CD4-positive, alpha-beta T cell treated with Interleukin-17A for 1 hour (primary cell): Measurements from ENCODE around the gene STX17.
A peak's percentile ranks its signal among the peaks of the same experiment; 100 is the strongest.
"Not testable (repeated sequence)": the region's sequence is repeated elsewhere in the genome, so short reads cannot be mapped to it uniquely, and the experiment has no call there.

Source experiments
- DNase-seq: peaks from one replicate; pipeline ENCODE4 v3.0.0-alpha.2; 2020

Gene STX17

DNA sequence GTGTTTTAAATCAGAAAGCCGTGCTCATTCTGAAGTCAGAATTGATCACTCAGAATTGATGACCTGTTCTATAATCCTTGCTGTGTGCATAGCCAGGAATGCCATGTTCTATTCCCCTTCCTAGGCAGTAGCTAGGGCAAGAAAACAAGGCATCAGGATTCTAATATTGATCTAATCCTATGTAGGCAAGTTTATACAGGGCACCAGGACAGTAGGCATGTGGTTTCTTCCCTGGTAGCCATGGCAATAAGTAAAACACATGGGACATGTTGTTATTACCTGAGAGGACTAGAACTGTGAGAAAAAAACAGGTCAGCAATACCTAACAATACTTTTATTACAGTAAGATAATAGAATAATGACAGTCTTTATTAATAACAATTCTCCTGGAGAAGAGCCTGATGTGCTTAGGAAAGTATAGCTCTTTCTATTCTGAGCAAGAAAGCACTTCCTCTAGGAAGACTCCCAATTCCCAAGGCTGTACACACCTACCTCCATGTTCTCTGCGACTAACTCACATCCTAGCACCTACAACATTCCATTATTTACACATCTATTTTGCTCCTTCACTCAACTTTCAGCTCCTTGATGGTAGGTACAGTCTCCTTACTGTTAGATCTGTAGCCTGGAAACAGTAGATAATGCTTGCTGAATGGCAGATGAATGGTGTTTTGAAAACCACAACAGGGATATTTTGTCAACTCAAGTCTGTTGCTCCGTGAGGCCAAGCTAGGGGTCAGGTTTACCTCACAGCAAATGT is 70.8 kb downstream of the STX17 start:
- no peak for DNase-seq

- DNase-seq, result no peak
Observed at GRCh38 chr9:99978221-99978620, 71.8 kb downstream of the STX17 start.

- DNase-seq, result no peak
Observed at GRCh38 chr9:99980598-99980997, 74.1 kb downstream of the STX17 start.

DNA sequence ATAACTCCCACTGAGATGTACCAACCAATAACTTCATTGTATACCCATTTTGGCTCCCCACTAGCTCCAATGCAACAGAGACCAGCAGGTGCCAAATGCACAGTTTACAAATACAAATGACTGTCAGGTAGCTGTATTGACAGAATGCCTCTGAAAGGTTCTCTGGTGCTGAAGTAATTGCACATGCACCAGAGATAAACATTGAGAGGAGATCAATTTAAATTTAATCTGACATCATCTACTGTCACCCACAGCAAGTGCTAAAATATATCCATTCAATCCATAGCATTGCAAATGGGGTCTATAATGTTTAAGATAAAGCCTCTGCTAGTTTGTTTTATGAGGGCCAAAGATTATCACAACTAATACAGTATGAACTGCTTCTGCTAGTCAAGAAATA is 80.2 kb downstream of the STX17 start:
- DNase-seq, result no peak

DNA sequence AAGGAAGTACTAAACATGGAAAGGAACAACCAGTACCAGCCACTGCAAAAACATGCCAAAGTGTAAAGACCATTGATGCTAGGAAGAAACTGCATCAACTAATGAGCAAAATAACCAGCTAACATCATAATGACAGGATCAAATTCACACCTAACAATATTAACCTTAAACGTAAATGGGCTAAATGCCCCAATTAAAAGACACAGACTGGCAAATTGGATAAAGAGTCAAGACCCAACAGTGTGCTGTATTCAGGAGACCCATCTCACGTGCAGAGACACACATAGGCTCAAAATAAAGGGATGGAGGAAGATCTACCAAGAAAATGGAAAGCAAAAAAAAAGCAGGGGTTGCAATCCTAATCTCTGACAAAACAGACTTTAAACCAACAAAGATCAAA is 84.1 kb downstream of the STX17 start:
- DNase-seq, result not testable (repeated sequence)

GRCh38 chr9:99998266-99998665 is 91.8 kb downstream of the STX17 start:
- DNase-seq, result no peak

GRCh38 chr9:99998866-99999265 is 92.4 kb downstream of the STX17 start:
- DNase-seq, result no peak

DNA sequence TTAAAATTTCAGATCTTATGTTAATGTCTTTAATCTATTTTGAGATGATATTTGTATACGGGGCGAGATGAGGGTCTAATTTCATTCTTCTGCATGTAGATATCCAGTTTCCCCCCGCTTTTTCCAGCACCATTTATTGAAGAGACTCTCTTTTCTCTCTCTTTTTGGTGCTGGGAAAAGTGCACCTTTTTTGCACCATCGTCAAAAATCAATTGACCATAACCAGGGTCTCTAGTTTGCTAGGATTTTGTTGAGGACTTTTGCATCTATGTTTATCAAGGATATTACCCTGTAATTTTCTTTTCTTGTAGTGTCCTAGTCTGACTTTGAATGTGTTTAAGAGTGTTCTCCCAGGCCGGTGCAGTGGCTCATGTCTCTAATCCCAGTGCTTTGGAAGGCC is 93.3 kb downstream of the STX17 start:
- DNase-seq, result no peak

- DNase-seq, result peak; percentile 65
Observed at GRCh38 chr9:100011062-100011681, 104.7 kb downstream of the STX17 start.

GRCh38 chr9:100012279-100012678 is 105.8 kb downstream of the STX17 start:
- no peak for DNase-seq

GRCh38 chr9:100013573-100013972 is 107.1 kb downstream of the STX17 start:
- DNase-seq, result no peak

DNA sequence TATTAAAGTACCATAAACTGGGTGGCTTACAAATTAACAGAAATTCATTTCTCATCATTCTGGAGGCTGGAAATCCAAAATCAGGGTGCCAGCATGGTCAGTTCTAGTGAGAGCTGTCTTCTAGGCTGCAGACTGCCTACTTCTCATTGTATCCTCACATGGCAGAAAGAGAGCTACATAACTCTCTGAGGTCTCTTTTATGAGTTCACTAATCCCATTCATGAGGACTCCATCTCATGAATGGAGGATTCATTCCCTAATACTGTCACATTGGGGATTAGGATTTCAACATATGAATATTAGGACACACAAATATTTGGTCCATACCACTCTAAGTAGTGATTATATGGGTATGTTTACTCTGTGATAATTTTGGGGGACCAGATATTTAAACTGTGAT is 108.4 kb downstream of the STX17 start:
- no peak for DNase-seq

- no peak for DNase-seq
Observed at GRCh38 chr9:100019541-100019940, 113.1 kb downstream of the STX17 start.
